Subcutaneous abdominal adipose tissue (tissue), 5 donors: ENCODE data around the gene SPINK1.

Source experiments
- H3K27ac ChIP-seq: one replicate; pipeline ENCODE4 v1.7.0; 2013; ENCODE audit warnings: low read depth, mild to moderate bottlenecking, inconsistent platforms, low read length, moderate library complexity
- H3K27me3 ChIP-seq, 5 donors: one replicate each; pipeline ENCODE4 v1.7.0; 2013; ENCODE audit warnings: low read length in 5 of 5, inconsistent platforms in 1 of 5; ENCODE audit not compliant: control insufficient read depth in 5 of 5, insufficient read depth in 4 of 5
- H3K36me3 ChIP-seq, 5 donors: one replicate each; pipeline ENCODE4 v1.7.0; 2013; ENCODE audit warnings: low read length in 5 of 5; ENCODE audit not compliant: control insufficient read depth in 5 of 5, insufficient read depth in 5 of 5
- H3K4me1 ChIP-seq, 5 donors: one replicate each; pipeline ENCODE4 v1.7.0; 2013; ENCODE audit warnings: low read length in 5 of 5, mild to moderate bottlenecking in 3 of 5, moderate library complexity in 1 of 5; ENCODE audit not compliant: control insufficient read depth in 5 of 5, insufficient read depth in 5 of 5
- H3K4me3 ChIP-seq, 5 donors: one replicate each; pipeline ENCODE4 v1.7.0; 2013; ENCODE audit warnings: low read length in 5 of 5, low read depth in 1 of 5
- H3K9ac ChIP-seq, 5 donors: one replicate each; pipeline ENCODE4 v1.7.0; 2013; ENCODE audit warnings: low read length in 5 of 5, mild to moderate bottlenecking in 4 of 5, moderate library complexity in 3 of 5
- H3K9me3 ChIP-seq, 5 donors: one replicate each; pipeline ENCODE4 v1.7.0; 2013; ENCODE audit warnings: low read length in 5 of 5; ENCODE audit not compliant: control insufficient read depth in 5 of 5
- donor health status: healthy.
- donor health status: healthy.
- donor health status: healthy.
- donor health status: healthy.
- donor health status: healthy.

SPINK1 gene

GRCh38 chr5:147854894-147855773, 23.7 kb upstream of the SPINK1 start:
- Histone ChIP-seq H3K27me3 (peaks cover 0 to 4% (median 0%) of the 10 kb centered on the region in 5 donors), H3K4me3 (no peak overlapping the region), H3K9me3 (no peaks in the 10 kb centered on the region), H3K36me3 (no peaks in the 10 kb centered on the region), H3K4me1 (no peaks in the 10 kb centered on the region), H3K9ac (no peak overlapping the region), H3K27ac (no peak overlapping the region)

- Histone ChIP-seq H3K4me1 (no peaks in the 10 kb centered on the region), H3K27ac (no peak overlapping the region), H3K27me3 (peaks cover 0 to 4% (median 0%) of the 10 kb centered on the region in 5 donors), H3K36me3 (no peaks in the 10 kb centered on the region), H3K4me3 (no peak overlapping the region), H3K9me3 (no peaks in the 10 kb centered on the region), H3K9ac (no peak overlapping the region)
Observed at GRCh38 chr5:147854331-147854730, 22.9 kb upstream of the SPINK1 start.

GRCh38 chr5:147853372-147853987, 22.0 kb upstream of the SPINK1 start:
- H3K9me3 ChIP-seq: no peaks in the 10 kb centered on the region
- peaks cover 0 to 4% (median 0%) of the 10 kb centered on the region in 5 donors for H3K27me3 ChIP-seq
- H3K4me3 ChIP-seq: no peak overlapping the region
- no peaks in the 10 kb centered on the region for H3K36me3 ChIP-seq
- H3K27ac ChIP-seq: no peak overlapping the region
- H3K4me1 ChIP-seq: no peaks in the 10 kb centered on the region
- H3K9ac ChIP-seq: no peak overlapping the region

DNA sequence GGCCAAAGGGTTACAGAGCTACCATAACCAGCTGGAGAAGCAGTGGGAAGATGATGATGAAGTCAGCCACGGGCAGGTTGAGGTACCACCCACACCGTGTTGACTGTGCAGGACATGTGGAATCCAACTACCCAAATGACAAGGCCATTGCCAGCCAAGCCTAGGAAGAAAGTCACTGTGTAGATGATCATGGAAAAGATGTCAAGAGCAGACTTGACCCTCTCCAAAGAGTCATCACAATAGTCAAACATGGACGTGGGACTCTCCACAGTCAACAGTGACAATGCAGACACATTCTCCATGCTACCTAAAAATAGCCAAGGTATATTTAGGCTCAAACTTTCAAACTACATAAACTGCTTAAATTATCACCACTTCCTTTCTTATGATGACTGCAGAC, 20.9 kb upstream of the SPINK1 start:
- Histone ChIP-seq H3K36me3 (no peaks in the 10 kb centered on the region), H3K9ac (no peak overlapping the region)

GRCh38 chr5:147851578-147851977, 20.1 kb upstream of the SPINK1 start:
- H3K9ac ChIP-seq: no peak overlapping the region
- H3K4me1 ChIP-seq: peaks cover 0 to 7% (median 0%) of the 10 kb centered on the region in 5 donors
- no peaks in the 10 kb centered on the region for H3K36me3 ChIP-seq
- H3K27ac ChIP-seq: no peak overlapping the region
- no peaks in the 10 kb centered on the region for H3K9me3 ChIP-seq
- no peak overlapping the region for H3K4me3 ChIP-seq
- H3K27me3 ChIP-seq: peaks cover 0 to 4% (median 0%) of the 10 kb centered on the region in 5 donors

More for the DNA sequence above, 20.9 kb upstream of the SPINK1 start:
- peaks cover 0 to 3% (median 0%) of the 10 kb centered on the region in 5 donors for H3K4me1 ChIP-seq
- H3K27me3 ChIP-seq: peaks cover 0 to 4% (median 0%) of the 10 kb centered on the region in 5 donors
- no peak overlapping the region for H3K4me3 ChIP-seq
- no peak overlapping the region for H3K27ac ChIP-seq
- no peaks in the 10 kb centered on the region for H3K9me3 ChIP-seq

GRCh38 chr5:147849226-147849625, 17.8 kb upstream of the SPINK1 start:
- Histone ChIP-seq H3K9me3 (no peaks in the 10 kb centered on the region), H3K27ac (no peak overlapping the region), H3K4me1 (peaks cover 0 to 7% (median 0%) of the 10 kb centered on the region in 5 donors), H3K27me3 (peaks cover 0 to 6% (median 3%) of the 10 kb centered on the region in 5 donors), H3K9ac (no peak overlapping the region), H3K4me3 (no peak overlapping the region), H3K36me3 (no peaks in the 10 kb centered on the region)

- H3K27me3 ChIP-seq: peaks cover 0 to 13% (median 3%) of the 10 kb centered on the region in 5 donors
- no peaks in the 10 kb centered on the region for H3K9me3 ChIP-seq
- peaks cover 0 to 7% (median 0%) of the 10 kb centered on the region in 5 donors for H3K4me1 ChIP-seq
- H3K27ac ChIP-seq: no peak overlapping the region
- H3K4me3 ChIP-seq: no peak overlapping the region
- H3K36me3 ChIP-seq: no peaks in the 10 kb centered on the region
- H3K9ac ChIP-seq: no peak overlapping the region
Observed at GRCh38 chr5:147845618-147846017, 14.1 kb upstream of the SPINK1 start.

- Histone ChIP-seq H3K36me3 (no peaks in the 10 kb centered on the region), H3K4me3 (no peak overlapping the region), H3K9me3 (no peaks in the 10 kb centered on the region), H3K4me1 (peaks cover 0 to 7% (median 0%) of the 10 kb centered on the region in 5 donors), H3K9ac (no peak overlapping the region), H3K27me3 (peaks cover 0 to 13% (median 3%) of the 10 kb centered on the region in 5 donors), H3K27ac (no peak overlapping the region)
Observed at GRCh38 chr5:147844846-147845245, 13.4 kb upstream of the SPINK1 start.

DNA sequence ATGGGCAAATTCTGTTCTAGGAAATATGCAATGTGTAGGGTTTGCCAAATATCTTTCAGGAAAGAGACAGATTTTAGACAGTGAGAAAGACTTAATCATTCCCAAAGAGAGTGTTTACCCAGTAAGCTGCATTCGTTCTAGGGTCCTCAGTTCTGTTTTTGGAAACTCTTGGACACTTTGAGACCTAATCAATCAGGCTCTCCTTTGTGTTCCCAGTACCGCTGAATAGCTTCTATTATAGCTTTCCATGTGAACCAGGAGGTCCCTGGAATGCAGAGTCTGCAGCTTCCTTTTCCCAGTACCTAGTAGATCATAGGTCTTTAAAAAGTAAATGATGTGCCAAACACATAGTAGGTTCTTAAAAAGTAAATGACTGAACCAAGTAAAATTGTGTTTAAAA, 11.4 kb upstream of the SPINK1 start:
- no peak overlapping the region for H3K4me3 ChIP-seq
- no peak overlapping the region for H3K27ac ChIP-seq
- H3K4me1 ChIP-seq: peaks cover 0 to 7% (median 0%) of the 10 kb centered on the region in 5 donors
- H3K36me3 ChIP-seq: no peaks in the 10 kb centered on the region
- H3K27me3 ChIP-seq: peaks cover 0 to 13% (median 3%) of the 10 kb centered on the region in 5 donors
- H3K9me3 ChIP-seq: no peaks in the 10 kb centered on the region
- no peak overlapping the region for H3K9ac ChIP-seq

GRCh38 chr5:147836439-147836838, 5.0 kb upstream of the SPINK1 start:
- H3K27ac ChIP-seq: no peak overlapping the region
- H3K4me1 ChIP-seq: no peaks in the 10 kb centered on the region
- no peak overlapping the region for H3K9ac ChIP-seq
- H3K36me3 ChIP-seq: no peaks in the 10 kb centered on the region
- no peak overlapping the region for H3K4me3 ChIP-seq
- H3K27me3 ChIP-seq: no peaks in the 10 kb centered on the region
- H3K9me3 ChIP-seq: no peaks in the 10 kb centered on the region
